Fibroblast of mammary gland (primary cell): ENCODE results near the gene SLC2A6.

ENCODE experiments used
- DNase-seq: peaks from one replicate; pipeline ENCODE4 v3.0.0-alpha.2; 2010; ENCODE audit warnings: low read depth
- H3K4me3 ChIP-seq: 2 replicates; pipeline ENCODE4 v1.5.1; 2011; ENCODE audit warnings: low read depth, mild to moderate bottlenecking, low read length, moderate library complexity; ENCODE audit not compliant: control insufficient read depth
- TF ChIP-seq, protein P1 (sequence below): conservative IDR thresholded peaks from 2 replicates; pipeline ENCODE4 v1.5.1; 2011; ENCODE audit warnings: low read depth, low read length, inconsistent platforms; ENCODE audit not compliant: control insufficient read depth, insufficient read depth

Gene SLC2A6

GRCh38 chr9:133515240-133515610 lies 36.3 kb upstream of the SLC2A6 start:
- DNase-seq: no peak
- TF ChIP-seq, protein P1, sequence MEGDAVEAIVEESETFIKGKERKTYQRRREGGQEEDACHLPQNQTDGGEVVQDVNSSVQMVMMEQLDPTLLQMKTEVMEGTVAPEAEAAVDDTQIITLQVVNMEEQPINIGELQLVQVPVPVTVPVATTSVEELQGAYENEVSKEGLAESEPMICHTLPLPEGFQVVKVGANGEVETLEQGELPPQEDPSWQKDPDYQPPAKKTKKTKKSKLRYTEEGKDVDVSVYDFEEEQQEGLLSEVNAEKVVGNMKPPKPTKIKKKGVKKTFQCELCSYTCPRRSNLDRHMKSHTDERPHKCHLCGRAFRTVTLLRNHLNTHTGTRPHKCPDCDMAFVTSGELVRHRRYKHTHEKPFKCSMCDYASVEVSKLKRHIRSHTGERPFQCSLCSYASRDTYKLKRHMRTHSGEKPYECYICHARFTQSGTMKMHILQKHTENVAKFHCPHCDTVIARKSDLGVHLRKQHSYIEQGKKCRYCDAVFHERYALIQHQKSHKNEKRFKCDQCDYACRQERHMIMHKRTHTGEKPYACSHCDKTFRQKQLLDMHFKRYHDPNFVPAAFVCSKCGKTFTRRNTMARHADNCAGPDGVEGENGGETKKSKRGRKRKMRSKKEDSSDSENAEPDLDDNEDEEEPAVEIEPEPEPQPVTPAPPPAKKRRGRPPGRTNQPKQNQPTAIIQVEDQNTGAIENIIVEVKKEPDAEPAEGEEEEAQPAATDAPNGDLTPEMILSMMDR: no peak
- no peak overlapping the region for H3K4me3 ChIP-seq

DNA sequence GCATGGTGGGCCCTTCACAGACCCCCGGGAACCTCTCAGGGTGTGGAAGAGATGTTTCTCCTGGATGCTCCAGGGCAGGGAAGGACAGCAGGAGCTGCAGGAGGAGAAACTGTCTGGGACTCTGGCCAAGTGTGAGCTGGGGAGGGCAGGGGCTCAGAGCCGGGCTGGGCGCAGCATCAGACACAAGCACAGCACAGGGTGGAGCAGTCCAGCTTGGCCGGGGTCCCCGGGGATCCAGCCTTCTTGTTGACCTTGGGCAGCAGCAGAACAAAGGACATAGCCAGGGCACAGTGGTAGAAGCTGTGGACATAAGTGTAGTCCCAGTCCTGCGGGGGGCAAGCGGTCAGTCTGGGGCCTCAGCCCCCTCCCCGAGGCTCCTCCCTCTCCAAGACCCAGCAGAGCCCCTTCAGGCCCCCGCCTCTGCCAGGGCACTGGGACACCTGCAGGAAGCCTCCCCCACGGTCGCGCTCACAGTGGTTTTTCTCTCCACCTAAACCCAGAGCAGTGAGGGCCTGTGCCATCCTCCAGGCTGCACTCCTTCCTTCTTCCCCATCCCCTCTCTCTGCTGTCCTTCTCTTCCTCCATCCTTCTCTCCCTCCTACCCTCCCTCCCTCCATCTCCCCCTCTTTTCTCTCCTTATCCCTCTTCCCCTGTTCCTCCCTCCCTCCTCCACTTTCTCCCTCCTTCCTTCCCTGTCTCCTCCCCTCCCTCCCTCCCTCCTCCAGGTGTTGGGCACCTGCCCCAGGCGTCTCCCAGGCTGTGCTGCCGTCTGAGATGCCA lies 35.8 kb upstream of the SLC2A6 start:
- no peak overlapping the region for H3K4me3 ChIP-seq
- DNase-seq: no peak
- TF ChIP-seq, protein P1: no peak

- TF ChIP-seq, protein P1: no peak
- no peak overlapping the region for H3K4me3 ChIP-seq
- no peak for DNase-seq
Measured at GRCh38 chr9:133513214-133514100, 34.6 kb upstream of the SLC2A6 start.

- TF ChIP-seq, protein P1: no peak
- no peak overlapping the region for H3K4me3 ChIP-seq
- no peak for DNase-seq
Measured at GRCh38 chr9:133512253-133513213, 33.6 kb upstream of the SLC2A6 start.

DNA sequence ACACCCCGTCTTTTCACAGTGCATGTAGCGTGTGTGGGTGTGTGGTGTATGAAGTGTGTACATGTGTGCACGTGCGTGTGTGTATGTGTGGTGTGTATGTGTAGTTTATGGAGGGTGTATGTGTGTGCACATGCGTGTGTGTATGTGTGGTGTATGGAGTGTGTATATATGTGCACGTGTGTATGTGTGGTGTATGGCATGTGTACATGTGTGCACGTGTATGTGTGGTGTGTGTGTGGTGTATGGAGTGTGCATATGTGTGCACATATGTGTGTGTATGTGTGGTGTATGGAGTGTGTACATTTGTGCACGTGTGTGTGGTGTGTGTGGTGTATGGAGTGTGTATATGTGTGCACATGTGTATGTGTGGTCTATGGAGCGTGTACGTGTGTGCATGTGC lies 32.7 kb upstream of the SLC2A6 start:
- H3K4me3 ChIP-seq: no peak overlapping the region
- DNase-seq: no peak
- TF ChIP-seq, protein P1: no peak

DNA sequence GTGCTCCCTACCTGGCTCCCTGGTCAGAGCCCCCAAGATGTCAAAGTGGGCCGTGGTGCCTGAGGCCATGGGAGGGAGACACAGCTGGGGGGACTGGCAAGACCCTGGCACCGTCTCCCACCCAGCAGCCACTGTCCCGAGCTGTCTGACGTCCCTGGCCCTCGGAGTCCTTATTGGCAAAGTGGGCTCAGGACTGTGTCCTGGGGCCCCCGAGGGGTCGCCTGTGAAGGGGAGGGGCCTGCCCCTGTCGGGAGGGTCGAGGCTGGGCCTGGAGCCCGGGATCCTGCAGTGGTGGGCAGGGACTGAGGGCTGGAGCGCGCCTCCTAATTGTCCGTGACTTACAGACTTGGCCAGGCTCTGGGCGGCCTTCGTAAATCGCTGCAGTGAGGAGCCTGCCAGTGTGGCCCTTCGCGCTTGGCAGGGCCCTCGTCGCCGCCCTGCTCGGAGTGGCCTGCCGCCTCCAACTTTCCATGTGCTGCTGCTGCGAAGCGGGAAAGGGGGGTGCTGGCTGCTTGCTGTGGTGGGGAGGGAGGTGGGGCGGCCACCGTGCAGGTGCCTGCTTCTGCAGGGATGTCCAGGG lies 32.1 kb upstream of the SLC2A6 start:
- TF ChIP-seq, protein P1: no peak
- H3K4me3 ChIP-seq: no peak overlapping the region
- DNase-seq: no peak
